GM23248 (cell line): Measurements from ENCODE around the gene ZNF184. TPM values are rescaled to one million over a fixed set of nuclear protein-coding genes. Genes with fewer than 3 reads are reported as not detected.

Experiments used
- DNase-seq: peaks from one replicate; pipeline ENCODE4 v3.0.0-alpha.2; 2015
- H2AFZ ChIP-seq: fragments of 200-600 bp; sonication (generic); 2 replicates; pipeline ENCODE4 v1.6.1; 2016; ENCODE audit warnings: antibody characterized with exemption
- H3F3A ChIP-seq: fragments of 200-600 bp; sonication (generic); 2 replicates; pipeline ENCODE4 v1.6.1; 2016; ENCODE audit warnings: mild to moderate bottlenecking, antibody characterized with exemption, mixed run types; ENCODE audit not compliant: insufficient read depth
- H3K27ac ChIP-seq: fragments of 200-600 bp; sonication (generic); 2 replicates; pipeline ENCODE4 v1.5.1; 2016; ENCODE audit warnings: mild to moderate bottlenecking
- H3K27me3 ChIP-seq: fragments of 200-600 bp; sonication (generic); replicated peaks from 2 replicates; pipeline ENCODE4 v1.6.1; 2016; ENCODE audit warnings: mild to moderate bottlenecking; ENCODE audit not compliant: insufficient read depth
- H3K36me3 ChIP-seq: fragments of 200-600 bp; sonication (generic); 2 replicates; pipeline ENCODE4 v1.6.1; 2016; ENCODE audit warnings: low read depth, mild to moderate bottlenecking
- H3K4me1 ChIP-seq: fragments of 200-600 bp; sonication (generic); 2 replicates; pipeline ENCODE4 v1.6.1; 2016; ENCODE audit warnings: mild to moderate bottlenecking; ENCODE audit not compliant: insufficient read depth
- H3K4me2 ChIP-seq: fragments of 200-600 bp; sonication (generic); one replicate; pipeline ENCODE4 v1.6.1; 2016; ENCODE audit warnings: mild to moderate bottlenecking; ENCODE audit not compliant: unreplicated experiment
- H3K4me3 ChIP-seq: fragments of 200-600 bp; sonication (generic); 2 replicates; pipeline ENCODE4 v1.5.1; 2016; ENCODE audit warnings: mild to moderate bottlenecking
- H3K79me2 ChIP-seq: fragments of 200-600 bp; sonication (generic); 2 replicates; pipeline ENCODE4 v1.6.1; 2016; ENCODE audit warnings: mild to moderate bottlenecking; ENCODE audit not compliant: insufficient read depth
- H3K9ac ChIP-seq: fragments of 200-600 bp; sonication (generic); 2 replicates; pipeline ENCODE4 v1.6.1; 2016; ENCODE audit warnings: mild to moderate bottlenecking
- H3K9me2 ChIP-seq: fragments of 200-600 bp; sonication (generic); 2 replicates; pipeline ENCODE4 v1.6.1; 2016; ENCODE audit warnings: mixed run types, mild to moderate bottlenecking, moderate library complexity; ENCODE audit not compliant: insufficient read depth
- H3K9me3 ChIP-seq: fragments of 200-600 bp; sonication (generic); one replicate; pipeline ENCODE4 v1.6.1; 2017; ENCODE audit warnings: low read depth
- H4K20me1 ChIP-seq: fragments of 200-600 bp; sonication (generic); 2 replicates; pipeline ENCODE4 v1.6.0; 2016; ENCODE audit not compliant: insufficient read depth
- EZH2 ChIP-seq: fragments of 200-600 bp; sonication (generic); IDR thresholded peaks from 2 replicates; pipeline ENCODE4 v1.6.1; 2018; ENCODE audit warnings: antibody characterized with exemption, mild to moderate bottlenecking; ENCODE audit not compliant: insufficient read depth, poor library complexity, severe bottlenecking
- EZH2phosphoT487 ChIP-seq: fragments of 200-600 bp; sonication (generic); IDR thresholded peaks from 2 replicates; pipeline ENCODE4 v1.6.1; 2018; ENCODE audit warnings: antibody characterized with exemption, moderate library complexity, mild to moderate bottlenecking, low read depth; ENCODE audit not compliant: insufficient read depth
- WGBS, 2 experiments: methylation state at CpG; one replicate each; pipeline ENCODE4 v1.1.6; 2015 to 2017; ENCODE audit warnings: low lambda C conversion rate in 2 of 2, low coverage in 1 of 2; ENCODE audit errors: missing lambda C conversion rate in 2 of 2; 5-methylcytosine and 5-hydroxymethylcytosine counted together
- in situ Hi-C: fragments of 300-500 bp; cut with MboI; formaldehyde crosslinking; loops from 2 replicates; pipeline ENCODE4 v1.15.0; 2020
- polyA plus RNA-seq: library from polyadenylated mRNA; unstranded; fragments of >200 nt; fragmentation: Nextera tagmentation; extraction: Ambion mirVana; gene quantifications from 2 replicates; pipeline ENCODE4 v1.2.1, GENCODE V29; 2016
- total RNA-seq: library from RNA; depleted of rRNA; stranded (reverse); fragments of >200 nt; shearing (Covaris generic); gene quantifications from 2 replicates; pipeline ENCODE4 v1.2.3, GENCODE V29; 2014

ZNF184 gene
- total and polyA plus RNA-seq, 2 experiments from 2014 or later: 3.2 to 3.8 TPM

GRCh38 chr6:27517238-27517637 is 44.3 kb upstream of the ZNF184 start:
- Histone ChIP-seq H3K4me1 (0 out of 2 replicates have a peak, but pooled peaks cover 8% of the 10 kb centered on the region), H3K79me2 (no peaks in the 10 kb centered on the region), H3K4me2 (no peak overlapping the region), H3K9me2 (no peaks in the 10 kb centered on the region), H3K9ac (no peak overlapping the region), H4K20me1 (no peaks in the 10 kb centered on the region), H3K36me3 (no peaks in the 10 kb centered on the region), H3K9me3 (no peaks in the 10 kb centered on the region), H3K4me3 (no peak overlapping the region), H2AFZ (no peak overlapping the region), H3K27ac (no peak overlapping the region), H3F3A (peaks cover 13% of the 10 kb centered on the region), H3K27me3 (peaks cover 34% of the 10 kb centered on the region)
- TF ChIP-seq EZH2phosphoT487: no peak
- no peak for TF ChIP-seq EZH2
- DNase-seq: no peak
- in situ Hi-C loops: no loop called here
- 59 to 71% methylated on average over 5 of the region's 5 CpGs for WGBS, 2 experiments

DNA sequence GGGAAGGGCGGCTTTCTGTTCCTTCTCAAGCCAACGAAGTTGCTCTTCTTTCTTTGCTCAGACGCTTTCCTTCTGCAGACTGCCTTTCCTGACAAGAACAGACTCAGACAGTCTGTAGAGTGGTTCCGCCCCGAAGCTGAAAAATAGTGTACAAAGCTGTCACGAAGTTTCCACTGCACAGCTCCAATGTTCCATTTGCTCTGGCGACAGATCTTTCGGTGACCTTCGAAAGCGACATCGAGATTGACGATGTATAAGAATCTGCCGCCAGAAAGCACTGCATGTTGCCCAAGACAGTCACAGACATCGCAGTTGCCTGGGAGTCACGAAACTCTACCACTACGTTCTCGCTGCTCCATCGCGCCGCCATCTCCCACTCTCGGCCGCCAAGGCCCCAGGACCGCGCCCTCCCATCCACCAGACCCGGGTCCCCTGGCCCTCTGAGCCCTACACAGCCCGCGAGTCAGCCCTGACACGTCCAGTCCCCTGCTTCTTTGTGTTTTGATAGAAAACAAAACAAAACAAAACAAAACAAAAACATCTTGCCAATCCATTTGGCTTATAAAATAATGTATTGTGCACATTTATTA is 42.1 kb upstream of the ZNF184 start:
- Histone ChIP-seq H3K4me2 (no peak overlapping the region), H3K9me2 (no peaks in the 10 kb centered on the region), H3K4me1 (0 out of 2 replicates have a peak, but pooled peaks cover 8% of the 10 kb centered on the region), H2AFZ (no peak overlapping the region), H3K9me3 (no peaks in the 10 kb centered on the region), H3F3A (peaks cover 11% of the 10 kb centered on the region), H4K20me1 (no peaks in the 10 kb centered on the region), H3K9ac (no peak overlapping the region), H3K27me3 (peaks cover 39% of the 10 kb centered on the region), H3K36me3 (no peaks in the 10 kb centered on the region), H3K79me2 (no peaks in the 10 kb centered on the region), H3K27ac (no peak overlapping the region), H3K4me3 (no peak overlapping the region)
- TF ChIP-seq EZH2phosphoT487 (no peak), EZH2 (no peak)
- in situ Hi-C loops: no loop called here
- DNase-seq: no peak
- WGBS, 2 experiments: 26% methylated on average over 28 of the region's 28 CpGs

GRCh38 chr6:27512525-27512924 is 39.6 kb upstream of the ZNF184 start:
- DNase-seq: no peak
- no peak for TF ChIP-seq EZH2
- TF ChIP-seq EZH2phosphoT487: no peak
- Histone ChIP-seq H3K79me2 (no peaks in the 10 kb centered on the region), H3K9me2 (no peaks in the 10 kb centered on the region), H3K4me1 (no peaks in the 10 kb centered on the region), H3F3A (no peaks in the 10 kb centered on the region), H3K4me2 (no peak overlapping the region), H3K9ac (no peak overlapping the region), H3K36me3 (no peaks in the 10 kb centered on the region), H2AFZ (no peak overlapping the region), H4K20me1 (no peaks in the 10 kb centered on the region), H3K4me3 (no peak overlapping the region), H3K27ac (no peak overlapping the region), H3K27me3 (peaks cover 39% of the 10 kb centered on the region), H3K9me3 (no peaks in the 10 kb centered on the region)
- WGBS, 2 experiments: 31 to 36% methylated on average over 2 of the region's 2 CpGs
- in situ Hi-C loops: no loop called here

DNA sequence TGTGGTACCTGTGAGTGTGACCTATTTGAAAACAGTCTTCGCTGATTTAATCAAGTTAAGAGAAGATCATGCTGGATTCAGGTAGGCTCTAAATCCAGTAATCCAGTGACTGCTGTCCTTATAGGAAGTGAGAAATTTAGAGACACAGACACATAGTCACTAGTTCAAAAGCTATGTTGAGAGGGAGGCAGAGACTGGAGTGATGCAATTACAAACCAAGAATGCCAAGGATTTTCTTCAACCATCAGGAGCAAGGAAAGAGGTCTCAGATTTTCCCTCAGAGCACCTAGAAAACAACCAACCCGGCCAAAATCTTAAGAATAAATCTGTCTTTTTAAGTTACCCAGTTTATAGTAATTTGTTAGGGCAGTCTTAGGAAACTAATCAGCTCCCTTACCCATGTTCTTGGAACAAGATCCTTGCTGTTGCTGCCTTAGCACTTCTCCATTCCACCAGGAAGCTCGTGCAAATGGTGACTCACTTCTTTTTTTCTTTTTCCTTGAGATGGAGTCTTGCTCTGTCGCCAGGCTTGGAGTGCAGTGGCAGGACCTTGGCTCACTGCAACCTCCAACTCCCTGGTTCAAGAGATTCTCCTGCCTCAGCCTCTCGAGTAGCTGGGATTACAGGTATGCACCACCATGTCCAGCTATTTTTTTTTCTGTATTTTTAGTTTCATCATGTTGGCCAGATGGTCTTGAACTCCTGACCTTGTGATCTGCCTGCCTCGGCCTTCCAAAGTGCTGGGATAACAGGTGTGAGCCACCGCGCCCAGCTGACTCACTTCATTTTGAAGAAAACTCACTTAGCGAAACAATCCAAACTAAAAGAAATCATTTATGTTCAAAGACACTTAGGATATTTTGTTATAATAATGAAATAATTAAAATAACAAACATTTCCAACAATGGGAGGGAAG is 34.4 kb upstream of the ZNF184 start:
- no peaks in the 10 kb centered on the region for H3K9me3 ChIP-seq
- WGBS, 2 experiments: 68% methylated on average over 9 of the region's 9 CpGs
- no peak overlapping the region for H3K9ac ChIP-seq

More for the DNA sequence above, 34.4 kb upstream of the ZNF184 start:
- H3F3A ChIP-seq: peaks cover 35% of the 10 kb centered on the region
- no peak for TF ChIP-seq EZH2phosphoT487
- no peak for TF ChIP-seq EZH2
- H3K27me3 ChIP-seq: peaks cover 5% of the 10 kb centered on the region; the same call in 1 of the 2 replicates
- H2AFZ ChIP-seq: no peak overlapping the region
- no peaks in the 10 kb centered on the region for H3K79me2 ChIP-seq
- H3K4me2 ChIP-seq: no peak overlapping the region
- no peaks in the 10 kb centered on the region for H3K9me2 ChIP-seq
- no peak for DNase-seq
- no peak overlapping the region for H3K4me3 ChIP-seq
- no peaks in the 10 kb centered on the region for H3K36me3 ChIP-seq
- no peaks in the 10 kb centered on the region for H4K20me1 ChIP-seq
- in situ Hi-C loops: no loop called here
- no peak overlapping the region for H3K27ac ChIP-seq
- H3K4me1 ChIP-seq: peaks cover 4% of the 10 kb centered on the region; the same call in 1 of the 2 replicates
